ENCODE measurements around the gene PLA2G4B. TPM values are rescaled to one million over a fixed set of nuclear protein-coding genes. Genes with fewer than 3 reads are reported as not detected.

PLA2G4B gene
- total RNA-seq, 1 experiment from 2014 or later, result 3.7 TPM

- H2AK5ac ChIP-seq (ENCODE audit: insufficient read length, low read length), result no peak overlapping the region
- no peaks in the 10 kb centered on the region for H3K23me2 ChIP-seq (ENCODE audit: insufficient read length, low read depth, low read length, poor library complexity, severe bottlenecking)
- TF ChIP-seq, protein P1, sequence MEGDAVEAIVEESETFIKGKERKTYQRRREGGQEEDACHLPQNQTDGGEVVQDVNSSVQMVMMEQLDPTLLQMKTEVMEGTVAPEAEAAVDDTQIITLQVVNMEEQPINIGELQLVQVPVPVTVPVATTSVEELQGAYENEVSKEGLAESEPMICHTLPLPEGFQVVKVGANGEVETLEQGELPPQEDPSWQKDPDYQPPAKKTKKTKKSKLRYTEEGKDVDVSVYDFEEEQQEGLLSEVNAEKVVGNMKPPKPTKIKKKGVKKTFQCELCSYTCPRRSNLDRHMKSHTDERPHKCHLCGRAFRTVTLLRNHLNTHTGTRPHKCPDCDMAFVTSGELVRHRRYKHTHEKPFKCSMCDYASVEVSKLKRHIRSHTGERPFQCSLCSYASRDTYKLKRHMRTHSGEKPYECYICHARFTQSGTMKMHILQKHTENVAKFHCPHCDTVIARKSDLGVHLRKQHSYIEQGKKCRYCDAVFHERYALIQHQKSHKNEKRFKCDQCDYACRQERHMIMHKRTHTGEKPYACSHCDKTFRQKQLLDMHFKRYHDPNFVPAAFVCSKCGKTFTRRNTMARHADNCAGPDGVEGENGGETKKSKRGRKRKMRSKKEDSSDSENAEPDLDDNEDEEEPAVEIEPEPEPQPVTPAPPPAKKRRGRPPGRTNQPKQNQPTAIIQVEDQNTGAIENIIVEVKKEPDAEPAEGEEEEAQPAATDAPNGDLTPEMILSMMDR (conservative IDR thresholded peaks at IDR 0.05), result no peak
- WGBS (ENCODE audit: extremely low coverage, insufficient read length, low lambda C conversion rate), result no CpG with 5 or more reads among the region's 4 CpGs
- H3K79me1 ChIP-seq (ENCODE audit: insufficient read depth, low read depth, low read length, poor library complexity, severe bottlenecking), result no peaks in the 10 kb centered on the region
- H3K27me3 ChIP-seq (ENCODE audit: insufficient read depth, low read length), result no peaks in the 10 kb centered on the region
- no peak overlapping the region for H2BK12ac ChIP-seq (ENCODE audit: insufficient read length, low read depth, low read length)
- H3K4me2 ChIP-seq (ENCODE audit: insufficient read depth, insufficient read length, low read length), result no peak overlapping the region
- no peaks in the 10 kb centered on the region for H4K20me1 ChIP-seq (ENCODE audit: control insufficient read depth, insufficient read depth, insufficient read length)
- Mint-ChIP-seq H3K36me3 (ENCODE audit: insufficient read depth in 1 of 3, low read depth in 3 of 3) (no peaks in the 10 kb centered on the region), H3K9me3 (no peaks in the 10 kb centered on the region), H3K4me3 (no peak overlapping the region), H3K27me3 (ENCODE audit: low read depth) (no peaks in the 10 kb centered on the region), H3K27ac (peak overlapping the region in 2 of 3 experiments; percentile 25 to 31; a peak in 1 of 7 replicates), H3K4me1 (peaks cover 28 to 31% of the 10 kb centered on the region in 2 experiments)
- peak overlapping the region; percentile 79; the same call in 1 of the 2 replicates for H3K14ac ChIP-seq (ENCODE audit: insufficient read depth, low read length)
- H4K5ac ChIP-seq (ENCODE audit: insufficient read length, low read depth, low read length), result peak overlapping the region; percentile 36
- peaks cover 22% of the 10 kb centered on the region for H3K4me1 ChIP-seq (ENCODE audit: insufficient read depth, low read length)
- no peak overlapping the region for H3K18ac ChIP-seq (ENCODE audit: insufficient read length, low read depth, low read length)
- no peak overlapping the region for H3K23ac ChIP-seq (ENCODE audit: insufficient read length, low read depth, low read length)
- H3T11ph ChIP-seq (ENCODE audit: low read length), result no peak overlapping the region
- H2BK5ac ChIP-seq (ENCODE audit: insufficient read length, low read length), result no peak overlapping the region
- no peak overlapping the region for H2BK15ac ChIP-seq (ENCODE audit: low read depth, low read length)
- no peak overlapping the region for H3K56ac ChIP-seq (ENCODE audit: insufficient read length, low read depth, low read length)
- no peak overlapping the region for H2AFZ ChIP-seq (ENCODE audit: low read length)
- no peak overlapping the region for H4K8ac ChIP-seq (replicated peaks; ENCODE audit: insufficient read length, low read depth, low read length)
- no peak overlapping the region for H3K4ac ChIP-seq (ENCODE audit: low read depth, low read length)
- H2BK120ac ChIP-seq (ENCODE audit: low read depth, low read length, poor library complexity, severe bottlenecking), result no peak overlapping the region
- H2BK20ac ChIP-seq (ENCODE audit: low read depth, low read length, poor library complexity, severe bottlenecking), result no peak overlapping the region
- no peak overlapping the region for H3K9ac ChIP-seq (ENCODE audit: extremely low read depth, insufficient read length, low read length)
- H4K91ac ChIP-seq (ENCODE audit: insufficient read length, low read depth, low read length), result no peak overlapping the region
- H3K27ac ChIP-seq (ENCODE audit: insufficient read length, low read depth, low read length), result no peak overlapping the region
- DNase-seq, result no peak
- H3K79me2 ChIP-seq (ENCODE audit: insufficient read depth, low read length), result no peaks in the 10 kb centered on the region; the same call in 1 of the 2 replicates
- H3K9me3 ChIP-seq (ENCODE audit: control insufficient read depth, low read depth, low read length), result no peaks in the 10 kb centered on the region
Measured at GRCh38 chr15:41791547-41791937, 47.1 kb upstream of the PLA2G4B start.
